Dedifferentiated amniotic fluid mesenchymal stem cell (primary cell): ENCODE data around the gene FIBIN.
"Not testable (repeated sequence)": the region's sequence is repeated elsewhere in the genome, so short reads cannot be mapped to it uniquely, and the experiment has no call there.

ENCODE experiments used
- DNase-seq: peaks from one replicate; pipeline ENCODE4 v3.0.0-alpha.2; 2016; ENCODE audit errors: extremely low spot score

The FIBIN gene

DNA sequence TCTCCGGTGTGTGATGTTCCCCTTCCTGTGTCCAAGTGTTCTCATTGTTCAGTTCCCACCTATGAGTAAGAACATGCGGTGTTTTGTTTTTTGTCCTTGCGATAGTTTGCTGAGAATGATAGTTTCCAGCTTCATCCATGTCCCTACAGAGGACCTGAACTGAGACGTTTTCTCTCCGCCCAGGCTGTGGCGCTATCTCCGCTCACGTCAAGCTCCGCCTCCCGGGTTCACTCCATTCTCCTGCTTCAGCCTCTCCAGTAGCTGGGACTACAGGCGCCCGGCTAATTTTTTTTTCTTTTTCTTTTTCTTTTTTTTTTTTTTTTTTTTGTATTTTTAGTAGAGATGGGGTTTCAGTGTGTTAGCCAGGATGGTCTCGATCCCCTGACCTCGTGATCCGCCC is 16.7 kb upstream of the FIBIN start:
- DNase-seq: not testable (repeated sequence)

DNA sequence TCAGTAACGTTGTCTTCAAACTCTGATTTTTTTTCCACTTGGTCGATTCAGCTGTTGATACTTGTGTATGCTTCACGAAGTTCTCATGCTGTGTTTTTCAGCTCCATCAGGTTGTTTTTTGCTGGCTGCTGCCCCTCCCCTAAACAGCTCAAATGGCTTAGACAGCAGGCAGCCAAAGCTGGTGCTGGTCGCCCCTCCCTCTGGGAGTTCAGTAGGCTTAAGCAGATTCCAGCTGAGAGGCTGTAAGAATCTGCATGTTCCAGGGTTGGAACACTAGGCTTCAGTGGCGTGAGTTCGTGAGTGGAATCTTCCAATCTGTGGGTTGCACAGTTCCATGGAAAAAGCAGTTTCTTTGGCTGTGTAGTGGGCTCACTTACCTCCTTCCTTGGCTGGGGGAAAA is 10.3 kb upstream of the FIBIN start:
- no peak for DNase-seq

DNA sequence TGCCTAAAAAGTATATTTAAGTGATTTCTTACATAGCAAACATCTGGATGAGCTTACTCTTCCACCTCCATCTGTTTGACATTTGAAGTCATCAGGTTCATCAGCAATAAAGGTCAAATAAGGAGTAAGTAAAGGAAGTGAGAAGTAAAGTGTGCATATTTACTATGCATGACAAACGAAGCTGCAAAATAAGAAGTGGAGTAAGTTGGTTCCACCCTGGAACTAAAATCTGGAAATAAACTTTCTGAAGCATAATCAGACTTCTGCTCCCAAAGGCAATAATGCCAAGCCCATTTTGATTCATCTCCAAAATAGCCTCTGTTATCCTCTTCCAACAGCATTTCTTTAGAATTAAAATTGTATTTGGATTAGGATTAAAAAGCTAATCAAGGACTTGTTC is 8.4 kb upstream of the FIBIN start:
- DNase-seq: no peak

DNA sequence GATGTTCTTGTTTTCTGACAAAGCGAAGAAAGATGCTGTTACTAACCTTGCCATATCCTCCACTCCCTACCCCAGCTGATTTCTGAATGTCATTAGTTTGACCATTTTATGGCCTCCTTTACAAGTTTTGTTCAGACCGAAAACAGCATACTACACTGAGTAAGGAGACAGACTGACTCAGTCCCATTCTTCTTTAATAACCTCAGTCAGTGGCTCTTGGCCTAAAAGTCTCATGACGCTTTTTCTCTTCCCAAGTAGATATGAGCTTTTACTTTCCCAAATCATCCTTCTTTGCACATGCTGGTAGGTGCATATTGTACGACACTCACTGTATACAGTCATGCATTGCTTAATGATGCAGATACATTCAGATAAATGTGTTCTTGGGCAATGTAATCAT is 8.0 kb upstream of the FIBIN start:
- no peak for DNase-seq

DNA sequence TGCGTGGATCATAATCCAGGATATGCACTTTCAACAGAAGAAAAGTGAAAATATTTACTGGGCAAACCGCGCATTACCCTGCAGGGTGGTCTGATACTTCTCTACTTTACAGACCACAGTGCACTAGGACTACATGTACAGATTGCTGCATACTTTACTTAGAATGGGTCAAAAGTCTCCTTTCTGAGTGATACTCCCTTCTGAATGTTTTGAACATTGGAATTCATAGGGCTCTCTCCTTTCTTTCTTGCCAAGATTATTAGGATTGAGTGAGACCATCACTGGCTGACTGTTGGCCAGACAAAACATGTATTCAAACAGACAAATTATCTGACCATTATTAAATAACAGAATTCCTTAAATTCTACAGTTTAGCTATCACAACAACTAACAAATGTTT is 6.6 kb upstream of the FIBIN start:
- DNase-seq: no peak

DNA sequence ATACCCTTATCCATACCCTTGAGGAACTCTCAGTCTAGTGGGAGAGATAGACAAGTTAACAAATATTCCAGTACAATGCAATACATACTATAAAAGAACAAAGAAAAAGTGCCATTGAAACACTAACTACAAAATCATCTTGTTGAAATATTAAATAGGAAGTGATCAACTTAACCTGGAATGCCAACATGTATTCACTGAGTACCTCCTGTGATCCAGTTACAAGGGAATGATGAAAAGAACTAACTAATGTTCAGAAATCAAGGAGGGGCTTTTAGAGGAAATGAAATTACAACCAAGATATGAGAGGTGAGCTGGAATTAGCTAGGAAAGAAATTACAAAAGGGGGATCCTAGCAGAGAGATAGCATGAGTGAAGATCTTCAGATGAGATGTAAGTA is 6.2 kb upstream of the FIBIN start:
- no peak for DNase-seq

DNA sequence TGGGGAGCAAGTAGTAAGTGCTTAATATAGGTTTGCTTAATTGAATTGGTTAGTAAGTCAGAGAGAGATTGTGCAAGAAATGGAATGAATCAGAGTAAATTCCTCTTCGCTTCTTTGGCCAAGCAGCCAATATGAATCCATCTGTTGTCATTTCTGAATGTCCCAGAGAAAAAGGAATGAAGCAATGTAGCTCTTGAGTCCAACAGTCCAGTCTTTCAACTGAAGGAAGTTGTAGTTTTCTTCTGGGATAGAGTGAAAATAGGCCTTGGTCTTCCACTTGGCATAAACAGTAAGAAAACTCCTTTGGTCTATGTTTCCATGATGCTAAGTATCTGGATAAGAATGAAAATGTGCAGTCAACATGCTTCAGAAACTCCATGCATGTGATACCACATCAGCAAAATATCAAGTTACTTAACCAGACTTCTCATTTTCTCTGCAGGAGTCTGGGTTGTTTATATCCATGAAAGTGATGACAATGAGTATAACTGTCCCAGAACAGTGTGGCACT is 1.8 kb upstream of the FIBIN start:
- DNase-seq: peak; percentile 87

DNA sequence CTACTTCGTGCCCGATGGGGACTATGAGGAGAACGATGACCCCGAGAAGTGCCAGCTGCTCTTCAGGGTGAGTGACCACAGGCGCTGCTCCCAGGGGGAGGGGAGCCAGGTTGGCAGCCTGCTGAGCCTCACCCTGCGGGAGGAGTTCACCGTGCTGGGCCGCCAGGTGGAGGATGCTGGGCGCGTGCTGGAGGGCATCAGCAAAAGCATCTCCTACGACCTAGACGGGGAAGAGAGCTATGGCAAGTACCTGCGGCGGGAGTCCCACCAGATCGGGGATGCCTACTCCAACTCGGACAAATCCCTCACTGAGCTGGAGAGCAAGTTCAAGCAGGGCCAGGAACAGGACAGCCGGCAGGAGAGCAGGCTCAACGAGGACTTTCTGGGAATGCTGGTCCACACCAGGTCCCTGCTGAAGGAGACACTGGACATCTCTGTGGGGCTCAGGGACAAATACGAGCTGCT is 751 bp downstream of the FIBIN start:
- no peak for DNase-seq

DNA sequence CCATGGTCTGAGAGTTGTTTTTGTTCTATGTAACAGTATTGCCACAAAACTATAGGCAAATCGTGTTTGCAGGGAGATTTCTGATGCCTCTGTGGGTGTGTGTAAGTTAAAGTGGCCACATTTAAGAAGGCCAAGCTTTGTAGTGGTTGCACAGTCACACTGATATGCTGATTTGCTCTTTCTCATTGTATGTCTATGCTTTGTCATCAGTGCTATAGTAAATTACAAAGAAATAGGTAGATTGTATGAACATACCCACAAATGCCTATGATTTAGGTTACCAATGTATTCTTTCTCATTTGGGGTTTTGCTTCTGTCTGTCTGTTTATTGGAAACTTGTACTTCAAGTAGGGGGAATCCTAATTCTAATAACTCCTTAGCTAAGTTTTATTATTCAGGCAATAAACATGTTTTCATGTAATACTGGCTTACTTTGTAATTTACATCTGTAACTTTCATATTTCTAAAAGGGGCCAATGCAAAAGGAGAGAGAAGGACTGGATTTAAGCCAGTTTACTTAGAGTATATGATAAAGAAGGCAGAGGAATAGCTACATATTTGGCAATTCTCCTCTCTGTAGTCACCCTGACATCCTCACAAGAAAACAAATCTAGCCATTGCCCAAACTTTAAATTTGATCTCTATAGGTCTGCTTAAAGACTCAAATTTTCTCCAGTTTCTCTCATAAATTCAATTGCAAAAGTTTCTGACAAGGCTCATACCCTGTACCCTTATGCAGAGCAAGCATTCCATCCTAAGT is 2.0 kb downstream of the FIBIN start:
- no peak for DNase-seq

DNA sequence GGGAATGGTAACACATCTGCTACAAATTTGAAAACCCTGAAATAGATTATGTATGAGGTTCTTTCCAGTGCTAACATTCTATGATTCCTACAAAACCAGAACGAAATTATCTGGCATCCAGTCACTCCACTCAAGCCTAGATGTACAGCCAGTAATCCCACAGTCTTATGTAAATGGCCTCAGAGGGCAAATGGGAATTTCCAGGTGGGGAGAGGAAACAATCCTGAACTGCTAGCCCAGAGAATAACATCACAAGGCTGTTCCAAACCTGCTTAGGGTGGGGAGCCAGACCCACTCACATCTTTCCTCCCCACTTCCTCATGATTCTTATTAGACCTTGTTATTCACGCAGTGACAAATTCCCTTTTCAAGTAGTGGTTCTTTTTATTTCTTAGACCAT is 3.5 kb downstream of the FIBIN start:
- no peak for DNase-seq

DNA sequence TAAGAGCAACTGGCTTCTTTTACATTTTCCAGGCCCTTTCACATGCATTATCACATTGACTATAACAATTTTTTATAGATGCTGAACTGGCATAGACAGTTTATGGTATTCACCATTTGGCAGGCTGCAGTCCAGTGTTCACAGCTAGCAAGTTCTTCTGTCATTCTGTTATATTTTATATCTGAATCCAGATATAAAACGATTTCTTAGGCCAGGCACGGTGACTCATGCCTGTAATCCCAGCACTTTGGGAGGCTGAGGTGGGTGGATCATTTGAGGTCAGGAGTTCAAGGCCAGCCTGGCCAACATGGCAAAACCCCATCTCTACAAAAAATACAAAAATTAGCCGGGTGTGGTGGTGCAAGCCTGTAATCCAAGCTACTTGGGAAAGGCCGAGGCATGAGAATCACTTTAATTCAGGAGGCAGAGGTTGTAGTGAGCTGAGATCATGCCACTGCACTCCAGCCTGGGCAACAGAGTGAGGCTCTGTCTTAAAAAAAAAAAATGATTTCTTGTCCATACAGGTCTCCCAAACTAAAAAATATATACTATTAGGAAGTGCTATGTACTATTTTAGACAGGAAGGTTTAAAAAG is 7.3 kb downstream of the FIBIN start:
- not testable (repeated sequence) for DNase-seq

DNA sequence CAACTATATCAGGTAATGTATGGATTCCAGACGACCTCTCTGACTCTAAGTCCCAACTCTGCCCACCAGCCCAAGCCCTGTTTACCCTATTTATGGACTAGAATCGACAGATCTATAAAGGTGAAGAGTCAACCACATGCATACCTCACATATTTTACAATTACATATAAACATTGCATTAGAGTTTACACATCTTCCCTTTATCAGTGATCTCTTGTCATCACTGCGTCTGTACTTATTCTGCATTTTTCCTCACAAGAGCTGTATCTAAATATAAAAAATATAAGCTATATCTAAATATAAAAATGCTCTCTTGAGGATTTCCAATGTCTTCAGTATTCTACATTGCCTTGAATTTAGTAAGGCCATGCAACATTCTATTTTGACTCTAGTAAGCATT is 8.5 kb downstream of the FIBIN start:
- DNase-seq: no peak

DNA sequence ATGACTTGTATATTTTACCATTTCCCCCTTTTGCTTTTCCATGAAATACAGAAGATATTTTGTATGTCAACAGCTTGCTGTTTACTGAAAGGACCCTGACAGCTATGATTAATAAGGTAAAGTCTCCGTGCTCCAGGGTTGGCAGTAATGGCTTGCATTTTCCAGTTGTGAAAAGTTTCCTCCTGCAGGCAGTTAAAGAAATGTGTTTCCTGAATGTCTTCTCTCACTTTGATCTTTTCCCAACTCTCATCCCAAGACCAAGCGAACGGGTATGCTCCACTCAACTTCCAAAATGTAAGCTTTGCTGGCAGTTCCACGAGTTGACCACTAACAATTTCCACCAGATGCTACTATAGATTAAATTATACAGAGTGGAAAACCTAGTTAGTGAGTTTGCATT is 8.9 kb downstream of the FIBIN start:
- no peak for DNase-seq

DNA sequence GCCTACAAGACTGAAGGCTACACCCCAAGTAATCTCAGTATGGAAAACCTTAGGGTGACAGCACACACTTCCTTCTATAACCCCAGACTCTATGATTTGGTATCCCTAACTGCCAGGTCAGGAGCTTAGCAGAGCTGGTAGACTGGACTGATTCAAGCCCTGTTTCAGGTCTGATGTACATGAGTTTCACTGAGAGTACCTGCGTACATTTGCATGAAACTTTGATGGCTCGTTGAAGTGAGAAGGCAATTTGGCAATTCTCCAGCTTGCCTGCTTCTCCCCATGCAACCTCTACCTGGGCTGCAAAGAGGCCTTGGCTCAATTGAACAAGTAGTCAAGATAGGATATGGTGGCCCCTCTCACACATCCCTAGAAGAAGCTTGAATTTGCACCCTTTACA is 10.2 kb downstream of the FIBIN start:
- no peak for DNase-seq

DNA sequence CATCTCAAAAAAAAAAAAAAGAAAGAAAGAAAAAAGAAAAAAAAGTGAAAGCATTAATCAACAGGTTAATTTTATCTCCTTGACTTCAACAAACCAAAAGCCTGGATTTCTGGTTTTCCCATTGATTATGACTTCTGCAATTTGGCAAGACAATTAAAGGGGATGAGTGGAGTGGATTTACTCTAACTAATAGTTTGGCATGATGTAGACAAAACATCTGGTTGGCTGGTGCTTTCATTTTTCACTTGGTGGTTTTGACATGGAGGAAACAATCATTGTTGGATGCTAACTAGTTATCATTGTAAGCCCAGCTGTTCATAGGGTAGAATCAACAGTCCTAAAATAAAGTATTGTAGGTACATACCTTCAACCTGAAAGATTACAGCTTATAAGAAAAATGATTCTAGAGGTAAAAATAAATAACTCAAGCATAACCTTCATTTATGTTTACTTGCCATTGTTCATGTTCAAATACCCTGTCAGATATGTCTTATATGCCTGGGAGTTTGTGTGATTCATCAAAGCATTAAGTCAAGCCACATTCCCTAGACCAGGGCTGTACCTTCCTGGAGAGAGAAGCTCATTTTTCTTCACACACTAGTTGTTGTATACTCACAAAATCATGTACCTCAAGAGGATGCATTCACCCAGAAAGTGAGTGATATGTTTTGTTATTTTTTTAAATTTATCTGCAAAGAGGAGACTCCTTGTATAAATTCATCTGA is 15.1 kb downstream of the FIBIN start:
- DNase-seq: no peak

DNA sequence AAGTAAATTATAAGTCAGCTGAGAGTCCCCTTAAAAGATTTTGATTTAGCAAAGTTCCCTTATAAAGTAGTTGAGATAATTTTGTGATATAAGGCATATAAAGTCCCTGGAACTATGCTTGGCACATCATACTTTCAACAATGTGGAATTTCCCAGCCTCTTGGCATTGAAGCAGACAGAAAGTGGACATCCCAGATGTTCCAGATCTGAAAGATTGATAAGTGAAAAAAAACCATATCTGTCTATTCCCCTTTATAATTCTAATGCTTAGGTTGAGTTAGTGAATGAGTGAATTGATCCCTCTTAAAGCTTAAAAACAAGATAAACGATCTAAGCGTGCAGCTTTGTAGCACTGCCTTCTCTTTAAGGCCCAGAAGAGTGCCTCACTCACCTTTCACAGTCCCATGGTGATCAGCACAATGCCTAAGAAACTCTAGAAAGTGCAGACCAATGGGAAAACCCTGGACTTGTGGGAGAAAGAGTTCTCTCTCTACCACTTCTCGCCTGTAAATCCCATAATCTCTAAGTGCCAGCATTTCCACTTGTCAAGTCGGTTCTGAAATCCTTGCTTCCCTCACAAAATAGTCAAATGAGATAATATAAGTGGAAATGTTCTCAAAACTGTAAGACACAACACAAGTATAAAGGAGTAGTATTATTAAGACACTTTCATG is 17.8 kb downstream of the FIBIN start:
- no peak for DNase-seq

DNA sequence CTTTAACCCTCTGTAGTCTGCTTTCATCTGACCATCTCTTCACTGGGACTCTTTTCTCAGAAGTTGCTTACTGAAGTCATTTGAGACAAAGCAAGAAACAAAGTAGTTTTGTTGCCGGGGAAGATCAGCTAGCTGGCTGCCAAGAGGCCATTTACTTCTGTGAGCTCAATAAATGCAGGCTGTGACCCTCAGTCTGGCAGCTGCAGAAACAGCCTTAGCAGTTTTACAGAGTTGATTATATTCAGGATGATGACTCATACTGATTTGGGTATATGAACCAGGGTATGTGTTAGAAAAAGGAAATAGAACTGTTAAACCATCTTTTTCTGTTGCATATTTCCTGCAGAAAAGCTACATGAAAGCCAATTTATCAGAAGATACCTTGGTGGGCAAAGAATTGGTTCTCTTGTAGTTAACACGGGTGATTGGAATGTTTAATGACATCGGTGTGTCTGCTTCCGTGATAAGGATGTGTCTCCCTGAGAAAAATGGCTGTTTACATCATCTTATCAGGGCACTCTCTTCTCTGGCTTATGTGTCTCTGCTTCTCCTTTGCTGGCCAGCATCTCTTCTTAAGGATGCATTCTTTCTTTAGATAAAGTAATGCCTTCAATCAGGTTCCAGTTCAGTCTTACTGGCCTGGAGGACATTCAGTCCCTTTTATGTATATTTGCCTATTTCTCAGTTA is 18.5 kb downstream of the FIBIN start:
- peak; percentile 46 for DNase-seq

DNA sequence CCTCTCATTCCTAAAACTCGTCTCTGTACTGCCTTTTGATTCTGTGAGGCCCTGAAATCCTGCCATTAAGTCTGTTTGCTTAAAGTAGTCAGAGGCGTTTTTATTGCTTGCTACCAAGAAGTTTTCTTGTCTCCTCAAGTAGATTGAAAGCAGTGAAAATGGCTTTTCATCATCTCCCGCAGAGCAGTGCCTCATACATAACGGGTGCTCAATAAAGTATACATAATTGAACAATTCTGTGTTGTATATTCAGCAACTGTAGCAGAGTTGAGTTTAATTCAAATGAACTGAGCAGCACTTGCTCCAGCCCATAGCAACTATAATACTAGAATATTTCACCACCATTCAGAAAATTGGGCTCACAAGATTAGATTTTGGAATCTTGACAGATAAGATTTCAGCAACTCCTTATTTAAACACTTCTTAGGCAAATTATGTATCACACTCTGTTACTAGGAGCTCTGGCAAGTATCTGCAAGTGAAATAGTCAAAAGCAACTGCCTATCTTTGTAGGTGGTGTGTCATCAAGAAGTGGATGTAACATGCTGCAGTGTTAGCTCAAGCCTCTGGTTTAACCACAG is 20.0 kb downstream of the FIBIN start:
- DNase-seq: no peak

DNA sequence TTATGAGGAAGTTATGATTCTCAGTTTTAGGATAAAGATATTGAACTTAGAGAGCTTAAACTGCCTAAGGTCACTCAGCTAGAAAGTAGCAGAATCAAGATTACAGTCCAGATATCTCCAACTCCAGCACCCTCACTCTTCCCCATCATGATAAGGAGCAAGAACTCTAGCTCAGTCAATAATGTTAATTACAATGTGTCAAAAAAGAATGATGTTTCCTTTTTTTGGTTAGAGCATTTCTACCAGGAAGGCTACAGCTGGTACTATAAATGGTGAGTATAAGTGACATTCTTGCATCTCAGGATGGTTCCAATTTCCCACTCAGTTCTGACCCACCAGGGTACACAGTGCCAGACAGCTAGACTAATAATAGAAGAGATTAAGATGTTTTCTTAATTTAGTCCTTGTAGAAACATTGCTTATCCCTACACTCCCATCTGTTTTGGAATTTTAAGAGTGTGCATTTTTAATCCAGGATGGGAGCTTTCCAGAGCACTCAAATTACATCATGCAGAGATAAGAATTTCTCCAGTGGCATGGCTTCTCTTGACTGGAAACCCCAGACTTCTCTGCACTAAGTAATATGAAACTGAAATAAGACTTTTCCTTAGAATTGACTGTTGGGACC is 25.1 kb downstream of the FIBIN start:
- DNase-seq: peak; percentile 24

DNA sequence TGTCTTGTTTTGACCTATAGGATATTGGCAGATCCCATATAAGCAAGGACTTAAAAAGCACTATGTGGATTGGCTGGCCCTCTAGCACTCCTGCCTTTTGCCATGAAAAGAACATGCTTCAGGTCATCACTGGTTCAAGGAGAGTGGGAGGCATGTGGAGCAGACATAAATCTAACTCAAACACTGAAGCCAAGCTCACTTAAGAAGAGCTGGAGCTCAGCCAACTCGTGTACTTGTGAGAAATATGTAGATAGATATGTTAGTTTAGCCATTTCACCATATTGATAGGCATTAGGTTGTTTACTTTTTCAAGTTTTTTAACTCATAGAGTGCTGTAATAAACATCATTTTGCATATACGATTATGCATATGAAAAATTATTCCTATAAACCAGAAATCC is 26.8 kb downstream of the FIBIN start:
- no peak for DNase-seq
